NCI-H82 (cell line): Measurements from ENCODE around the gene VAMP3.
A peak's percentile ranks its signal among the peaks of the same experiment; 100 is the strongest.

Experiments
- DNase-seq: peaks from one replicate; lab custom pipeline; 2025; lab: John Stamatoyannopoulos, UW

VAMP3 gene

DNA sequence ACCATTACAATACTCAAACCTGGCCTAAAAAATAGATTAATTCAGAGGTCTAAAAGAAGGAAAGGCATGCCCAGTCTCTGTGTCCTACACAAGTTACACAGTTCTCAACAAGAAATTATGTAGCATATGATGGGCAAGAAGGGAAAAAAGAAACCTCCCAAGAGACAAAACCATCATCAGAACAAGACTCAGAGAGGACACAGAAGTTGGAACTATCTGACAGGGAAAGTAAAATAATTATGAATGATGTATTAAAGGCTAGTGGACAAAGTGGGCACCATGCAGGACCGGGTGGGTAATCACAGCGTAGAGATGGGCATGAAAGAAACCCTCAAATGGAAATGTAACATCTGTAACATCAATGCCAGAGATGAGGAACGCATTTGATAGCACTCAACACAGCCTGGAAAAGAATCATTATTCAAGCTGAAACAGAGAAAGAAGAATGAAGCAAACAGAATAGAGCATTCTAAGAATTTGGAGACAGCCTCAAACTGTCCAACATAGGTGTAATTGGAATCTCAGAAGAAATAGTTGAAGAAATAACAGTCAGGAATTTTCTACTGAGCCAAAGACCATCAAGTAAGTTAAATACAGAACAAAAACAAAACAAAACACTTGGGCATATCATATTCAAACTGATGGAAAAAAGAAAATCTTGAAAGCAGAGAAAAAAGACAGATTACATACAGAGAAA, 42.7 kb downstream of the VAMP3 start:
- no peak for DNase-seq

DNA sequence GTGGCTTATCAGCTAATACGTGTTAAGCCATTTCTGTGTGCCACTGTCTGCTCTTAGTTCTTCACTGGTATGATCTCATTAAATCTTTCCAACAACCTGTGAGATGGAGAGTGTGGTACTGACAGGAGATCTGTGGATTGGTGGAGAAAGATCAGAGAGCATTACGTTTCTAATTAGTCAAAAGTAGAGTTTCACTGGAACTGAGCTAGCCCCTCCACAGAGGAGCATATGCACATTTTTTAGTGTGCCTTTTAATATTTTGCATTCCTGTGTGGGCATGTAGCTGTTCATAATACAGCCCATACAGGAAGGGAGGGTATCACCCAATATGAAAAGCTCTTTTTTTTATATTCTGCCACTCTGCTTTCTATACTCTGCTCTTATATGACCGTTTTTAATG, 50.2 kb downstream of the VAMP3 start:
- DNase-seq = peak; percentile 32

DNA sequence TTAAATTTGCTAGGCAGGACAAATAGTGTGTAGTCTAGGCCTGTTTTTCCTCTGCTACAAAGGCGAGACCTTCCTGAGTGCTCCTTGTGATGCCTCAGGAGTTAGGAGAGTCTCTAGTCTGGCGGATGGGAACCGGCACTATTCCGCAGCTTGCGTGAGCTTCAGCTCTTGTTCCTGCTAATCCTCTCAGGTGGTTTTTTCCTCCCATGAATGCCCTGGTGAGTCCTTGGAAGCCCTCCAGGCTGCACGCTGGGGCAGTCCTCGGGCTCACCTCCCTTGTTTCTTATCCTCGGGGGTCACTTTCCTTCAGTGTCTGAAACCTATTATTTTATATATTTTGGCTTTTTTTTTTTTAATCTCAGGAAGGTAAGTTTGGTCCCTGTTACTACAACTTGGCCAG, 53.6 kb downstream of the VAMP3 start:
- peak; percentile 10 for DNase-seq

- no peak for DNase-seq
These were observed 55.3 kb downstream of the VAMP3 start for GRCh38 chr1:7826363-7826762.

GRCh38 chr1:7827126-7827955, 56.2 kb downstream of the VAMP3 start:
- DNase-seq = no peak
